SU-DHL-6 (cell line): ENCODE measurements around the gene ABCC4.
"Not testable (repeated sequence)": the region's sequence is repeated elsewhere in the genome, so short reads cannot be mapped to it uniquely, and the experiment has no call there.

Experiments used
- H2AFZ ChIP-seq: fragments of 200-600 bp; sonication (generic); 2 replicates; pipeline ENCODE4 v1.6.1; 2014; ENCODE audit warnings: low read depth, mild to moderate bottlenecking, moderate library complexity, mixed read lengths, antibody characterized with exemption, low read length; ENCODE audit not compliant: severe bottlenecking
- H3F3A ChIP-seq: fragments of 200-600 bp; shearing (Covaris generic); 2 replicates; pipeline ENCODE4 v1.6.0; 2016; ENCODE audit warnings: antibody characterized with exemption, mild to moderate bottlenecking; ENCODE audit not compliant: insufficient read depth
- H3K27ac ChIP-seq: fragments of 200-600 bp; sonication (generic); 2 replicates; pipeline ENCODE4 v1.5.1; 2016; ENCODE audit warnings: low read depth, mild to moderate bottlenecking, low read length, moderate library complexity, mixed read lengths
- H3K27me3 ChIP-seq: fragments of 200-600 bp; sonication (generic), shearing (Covaris generic); 2 replicates; pipeline ENCODE4 v1.6.0; 2014; ENCODE audit warnings: mild to moderate bottlenecking, low read length
- H3K36me3 ChIP-seq: fragments of 200-600 bp; sonication (generic); 2 replicates; pipeline ENCODE4 v1.6.1; 2014; ENCODE audit warnings: mild to moderate bottlenecking, low read length, mixed read lengths
- H3K4me2 ChIP-seq: fragments of 300-600, 200-600 bp; shearing (Covaris generic), sonication (generic); 2 replicates; pipeline ENCODE4 v1.6.0; 2014; ENCODE audit warnings: low read length, low read depth, mild to moderate bottlenecking; ENCODE audit not compliant: poor library complexity, severe bottlenecking
- H3K4me3 ChIP-seq: fragments of 200-600 bp; sonication (generic); 2 replicates; pipeline ENCODE4 v1.5.1; 2014; ENCODE audit warnings: antibody characterized with exemption, low read length, mild to moderate bottlenecking, mixed read lengths; ENCODE audit not compliant: insufficient read depth, poor library complexity, severe bottlenecking
- H3K79me2 ChIP-seq: fragments of 200-600 bp; sonication (generic); 2 replicates; pipeline ENCODE4 v1.6.1; 2014; ENCODE audit warnings: mild to moderate bottlenecking, low read length, moderate library complexity; ENCODE audit not compliant: insufficient read depth
- H3K9ac ChIP-seq: fragments of 200-600 bp; sonication (generic); 2 replicates; pipeline ENCODE4 v1.7.0; 2014; ENCODE audit warnings: mild to moderate bottlenecking, low read length
- H3K9me2 ChIP-seq: fragments of 200-600 bp; sonication (generic); replicated peaks from 2 replicates; pipeline ENCODE4 v1.6.1; 2014; ENCODE audit warnings: low read length; ENCODE audit not compliant: insufficient read depth
- H3K9me3 ChIP-seq: fragments of 200-600 bp; sonication (generic); 2 replicates; pipeline ENCODE4 v1.6.1; 2014; ENCODE audit warnings: low read length, mixed read lengths; ENCODE audit not compliant: insufficient read depth
- H4K20me1 ChIP-seq: fragments of 200-600 bp; sonication (generic); 2 replicates; pipeline ENCODE4 v1.6.1; 2014; ENCODE audit warnings: low read depth, mild to moderate bottlenecking, antibody characterized with exemption, low read length, moderate library complexity, mixed read lengths
- EZH2phosphoT487 ChIP-seq: fragments of 200-600 bp; sonication (generic), shearing (Covaris generic); conservative IDR thresholded peaks from 2 replicates; pipeline ENCODE4 v1.6.1; 2018; ENCODE audit warnings: mild to moderate bottlenecking, antibody characterized with exemption, low read length, moderate library complexity, mixed read lengths
- TF ChIP-seq, protein P1 (sequence below): fragments of 200-600 bp; sonication (generic); IDR thresholded peaks from one replicate; pipeline ENCODE4 v1.5.1; 2017; ENCODE audit warnings: antibody characterized with exemption, mild to moderate bottlenecking, low read length, moderate library complexity; ENCODE audit not compliant: insufficient read depth, poor library complexity, severe bottlenecking

Gene ABCC4

DNA sequence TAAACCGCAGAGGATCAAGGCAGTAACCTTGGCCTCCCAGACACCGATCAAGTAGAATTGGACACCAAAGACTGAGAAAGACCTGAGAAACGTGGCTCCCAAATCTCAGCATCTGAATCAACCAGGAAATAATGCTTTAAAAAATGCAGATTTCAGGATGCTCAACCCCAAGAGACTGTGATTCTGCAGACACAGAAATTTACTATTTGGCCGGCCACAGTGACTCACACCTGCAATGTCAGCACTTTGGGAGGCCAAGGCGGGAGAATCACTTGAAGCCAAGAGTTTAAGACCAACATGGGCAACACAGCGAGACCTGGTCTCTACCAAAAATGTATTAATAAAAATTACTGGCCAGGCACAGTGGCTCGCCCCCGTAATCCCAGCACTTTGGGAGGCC lies 6.2 kb downstream of the ABCC4 start:
- no peaks in the 10 kb centered on the region for H3K9me3 ChIP-seq
- TF ChIP-seq EZH2phosphoT487 = no peak
- TF ChIP-seq, protein P1, sequence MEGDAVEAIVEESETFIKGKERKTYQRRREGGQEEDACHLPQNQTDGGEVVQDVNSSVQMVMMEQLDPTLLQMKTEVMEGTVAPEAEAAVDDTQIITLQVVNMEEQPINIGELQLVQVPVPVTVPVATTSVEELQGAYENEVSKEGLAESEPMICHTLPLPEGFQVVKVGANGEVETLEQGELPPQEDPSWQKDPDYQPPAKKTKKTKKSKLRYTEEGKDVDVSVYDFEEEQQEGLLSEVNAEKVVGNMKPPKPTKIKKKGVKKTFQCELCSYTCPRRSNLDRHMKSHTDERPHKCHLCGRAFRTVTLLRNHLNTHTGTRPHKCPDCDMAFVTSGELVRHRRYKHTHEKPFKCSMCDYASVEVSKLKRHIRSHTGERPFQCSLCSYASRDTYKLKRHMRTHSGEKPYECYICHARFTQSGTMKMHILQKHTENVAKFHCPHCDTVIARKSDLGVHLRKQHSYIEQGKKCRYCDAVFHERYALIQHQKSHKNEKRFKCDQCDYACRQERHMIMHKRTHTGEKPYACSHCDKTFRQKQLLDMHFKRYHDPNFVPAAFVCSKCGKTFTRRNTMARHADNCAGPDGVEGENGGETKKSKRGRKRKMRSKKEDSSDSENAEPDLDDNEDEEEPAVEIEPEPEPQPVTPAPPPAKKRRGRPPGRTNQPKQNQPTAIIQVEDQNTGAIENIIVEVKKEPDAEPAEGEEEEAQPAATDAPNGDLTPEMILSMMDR = no peak
- no peaks in the 10 kb centered on the region for H4K20me1 ChIP-seq
- H3K4me2 ChIP-seq = no peak overlapping the region
- H3K27ac ChIP-seq = no peak overlapping the region
- no peaks in the 10 kb centered on the region for H3K9me2 ChIP-seq
- no peaks in the 10 kb centered on the region for H3K27me3 ChIP-seq
- no peaks in the 10 kb centered on the region for H3F3A ChIP-seq
- H3K79me2 ChIP-seq = peaks cover 63% of the 10 kb centered on the region
- H3K4me3 ChIP-seq = no peak overlapping the region
- H3K9ac ChIP-seq = no peak overlapping the region
- no peak overlapping the region for H2AFZ ChIP-seq
- no peaks in the 10 kb centered on the region for H3K36me3 ChIP-seq

DNA sequence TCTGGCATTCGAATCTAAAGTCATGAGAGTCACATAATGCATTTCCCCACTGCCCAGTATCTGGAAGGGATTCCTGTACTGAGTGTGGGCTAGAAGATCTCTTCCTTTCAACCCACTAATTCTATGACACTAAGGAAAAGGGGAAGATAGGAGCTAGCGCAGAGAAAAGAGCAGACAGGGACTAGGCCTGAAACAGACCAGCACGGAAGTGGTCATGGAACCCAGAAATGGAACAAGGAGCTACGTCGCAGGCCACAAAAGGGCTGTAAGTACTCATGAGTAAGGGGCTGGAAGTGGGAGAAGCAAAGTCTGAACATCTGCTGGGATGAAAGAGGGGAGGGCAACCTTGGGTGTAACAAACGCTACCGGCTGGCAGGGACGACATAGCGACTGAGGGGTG lies 8.6 kb downstream of the ABCC4 start:
- H3K9me3 ChIP-seq = no peaks in the 10 kb centered on the region
- H3K9ac ChIP-seq = no peak overlapping the region
- no peak for TF ChIP-seq EZH2phosphoT487
- TF ChIP-seq, protein P1 = no peak
- H3K79me2 ChIP-seq = peaks cover 61% of the 10 kb centered on the region
- no peak overlapping the region for H3K4me2 ChIP-seq
- no peaks in the 10 kb centered on the region for H4K20me1 ChIP-seq
- H2AFZ ChIP-seq = no peak overlapping the region
- no peaks in the 10 kb centered on the region for H3K27me3 ChIP-seq
- H3K9me2 ChIP-seq = no peaks in the 10 kb centered on the region
- H3K4me3 ChIP-seq = no peak overlapping the region
- H3K36me3 ChIP-seq = no peaks in the 10 kb centered on the region
- no peak overlapping the region for H3K27ac ChIP-seq
- H3F3A ChIP-seq = no peaks in the 10 kb centered on the region

DNA sequence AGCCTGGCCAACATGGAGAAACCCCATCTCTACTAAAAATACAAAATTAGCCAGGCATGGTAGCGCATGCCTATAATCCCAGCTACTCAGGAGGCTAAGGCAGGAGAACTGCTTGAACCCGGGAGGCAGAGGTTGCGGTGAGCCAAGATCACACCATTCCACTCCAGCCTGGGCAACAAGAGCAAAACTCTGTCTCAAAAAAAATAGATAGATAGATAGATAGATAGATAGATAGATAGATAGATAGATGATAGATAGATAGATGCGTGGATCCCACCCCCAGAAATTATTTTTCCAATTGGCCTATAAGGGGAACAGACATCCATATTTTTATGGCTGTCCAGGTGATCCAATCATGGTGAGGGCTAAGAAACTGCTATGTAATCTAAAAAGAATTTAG lies 11.3 kb downstream of the ABCC4 start:
- H3K27ac ChIP-seq, H3K9me2 ChIP-seq, H3K4me3 ChIP-seq, H3K9ac ChIP-seq, H3K4me2 ChIP-seq, H3K9me3 ChIP-seq, H3K36me3 ChIP-seq, H4K20me1 ChIP-seq, H3F3A ChIP-seq, H2AFZ ChIP-seq, H3K27me3 ChIP-seq: not testable (repeated sequence)
- peaks cover 60% of the 10 kb centered on the region for H3K79me2 ChIP-seq

DNA sequence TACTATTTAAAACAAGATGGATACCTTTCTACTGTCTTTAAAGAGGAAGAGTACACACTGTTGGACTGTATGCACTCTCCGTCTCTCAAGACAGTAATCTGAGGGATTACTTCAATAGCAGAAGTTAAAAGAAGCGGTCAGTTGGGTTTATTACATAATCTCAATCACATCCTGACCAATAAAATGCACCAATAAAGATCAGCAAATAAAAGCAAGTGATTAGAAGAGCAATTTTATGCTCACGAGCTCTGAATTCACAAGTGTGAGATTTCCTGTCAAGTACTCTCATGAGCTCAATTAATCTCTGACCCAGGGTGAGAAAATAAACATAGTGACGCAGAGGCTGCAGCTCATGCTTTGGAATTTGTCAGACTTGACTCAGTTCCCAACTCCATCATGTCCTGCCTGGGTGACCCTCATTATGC lies 12.2 kb downstream of the ABCC4 start:
- Histone ChIP-seq H3K4me3 (no peak overlapping the region), H3K9ac (no peak overlapping the region), H4K20me1 (no peaks in the 10 kb centered on the region; the same call in 1 of the 2 replicates), H3K4me2 (no peak overlapping the region), H3K9me3 (no peaks in the 10 kb centered on the region), H3K9me2 (no peaks in the 10 kb centered on the region), H3K79me2 (peaks cover 63% of the 10 kb centered on the region), H3F3A (no peaks in the 10 kb centered on the region), H3K27ac (no peak overlapping the region), H2AFZ (no peak overlapping the region), H3K36me3 (no peaks in the 10 kb centered on the region), H3K27me3 (no peaks in the 10 kb centered on the region)
- TF ChIP-seq, protein P1 = no peak
- TF ChIP-seq EZH2phosphoT487 = no peak
